ENCODE results near the gene CDKL4. TPM values are rescaled to one million over a fixed set of nuclear protein-coding genes. Genes with fewer than 3 reads are reported as not detected.

CDKL4 gene
- total RNA-seq, 5 donors from 2014 or later (not counting 1 experiment from before 2014, with no cell fraction given): 0.32 to 0.66 (median 0.39) TPM; not detected in 2

DNA sequence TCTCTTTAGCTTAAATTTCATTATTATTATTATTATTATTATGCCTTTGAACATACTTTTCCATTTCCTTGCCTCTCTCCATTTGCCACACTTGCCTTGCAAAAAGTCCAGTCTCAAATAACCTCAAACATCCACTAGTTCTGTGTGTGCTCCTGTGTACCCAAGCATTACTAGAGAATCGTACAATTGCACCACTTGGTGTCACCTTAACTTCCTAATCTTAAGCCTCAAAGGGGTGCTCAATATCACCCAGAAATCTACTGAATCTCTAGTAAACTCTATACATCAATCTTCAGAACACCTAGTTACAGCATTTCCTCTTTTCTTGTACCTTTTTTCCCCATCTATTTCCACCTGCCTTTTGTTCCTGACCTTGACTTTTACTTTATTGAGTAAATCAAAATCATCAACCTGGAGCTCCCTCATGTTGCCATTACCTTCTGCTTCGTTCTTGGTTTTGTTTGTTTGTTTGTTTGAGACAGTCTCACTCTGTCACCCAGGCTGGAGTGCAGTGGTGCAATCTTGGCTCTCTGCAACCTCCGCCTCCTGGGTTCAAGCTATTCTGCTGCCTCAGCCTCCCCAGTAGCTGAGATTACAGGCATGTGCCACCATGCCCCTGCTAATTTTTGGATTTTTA lies 110.4 kb downstream of the CDKL4 start:
- peaks cover 47 to 78% (median 58%) of the 10 kb centered on the region in 3 donors for H3K4me1 Mint-ChIP-seq
- WGBS (ENCODE audit: insufficient coverage): 90% methylated on average over 3 of the region's 3 CpGs
- Histone ChIP-seq H3K27ac (ENCODE audit: low read length) (no peak overlapping the region), H3K27me3 (replicated peaks in 1 of 2; ENCODE audit: control insufficient read depth in 2 of 2, extremely low read depth in 1 of 2, insufficient read depth in 2 of 2, low read length in 1 of 2) (no peaks in the 10 kb centered on the region), H3K4me1 (ENCODE audit: control insufficient read depth in 1 of 2, extremely low read depth in 1 of 2, insufficient read depth in 2 of 2, low read length in 2 of 2) (peaks cover 21 to 43% of the 10 kb centered on the region in 2 experiments), H3K9me3 (no peaks in the 10 kb centered on the region), H3K4me3 (ENCODE audit: control insufficient read depth in 1 of 2, extremely low read depth in 1 of 2, low read length in 1 of 2) (no peak overlapping the region), H3K36me3 (ENCODE audit: control insufficient read depth in 2 of 2, extremely low read depth in 1 of 2, insufficient read depth in 1 of 2, low read length in 1 of 2) (no peaks in the 10 kb centered on the region)
- POLR2A ChIA-PET: interaction anchor here in 1 of 2 donors (0.5 kb wide), 1 partner anchor 17 kb away, joined by 4 read pairs; no protein-coding TSS in a partner anchor
- peak overlapping the region in 1 of 2 donors; percentile 77 for H3K27ac Mint-ChIP-seq
- CTCF ChIA-PET: interaction anchor here (0.8 to 1.0 kb wide), 2 partner anchors 74 to 96 kb away, joined by 3 to 5 read pairs; no protein-coding TSS in a partner anchor
- no peaks in the 10 kb centered on the region for H3K36me3 Mint-ChIP-seq
- H3K27me3 Mint-ChIP-seq: no peaks in the 10 kb centered on the region
- no peak for ATAC-seq (replicated peaks in 1 of 4)
- no peak overlapping the region for H3K4me3 Mint-ChIP-seq
- no peak for DNase-seq
- H3K9me3 Mint-ChIP-seq: no peaks in the 10 kb centered on the region

DNA sequence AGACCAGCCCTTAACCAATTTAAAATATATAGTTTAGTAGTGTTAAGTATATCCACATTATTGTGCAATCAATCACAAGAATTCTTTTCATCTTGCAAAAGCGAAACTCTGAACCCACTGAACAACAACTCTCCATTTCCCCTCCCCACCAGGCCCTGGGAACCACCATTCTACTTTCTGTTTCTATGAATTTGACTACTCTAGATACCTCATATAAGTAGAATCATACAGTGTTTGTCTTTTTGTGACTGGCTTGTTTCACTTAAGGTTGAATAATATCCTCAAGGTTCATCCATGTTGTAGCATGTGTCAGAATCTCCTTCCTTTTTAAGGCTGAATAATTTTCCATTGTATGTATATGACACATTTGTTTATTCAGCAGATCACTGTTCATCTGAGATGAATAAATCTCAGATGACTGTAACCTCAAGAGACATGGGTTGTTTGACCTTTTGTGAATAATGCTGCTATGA lies 114.8 kb downstream of the CDKL4 start:
- H3K9me3 Mint-ChIP-seq: no peaks in the 10 kb centered on the region
- no peaks in the 10 kb centered on the region for H3K36me3 Mint-ChIP-seq
- no peaks in the 10 kb centered on the region for H3K36me3 ChIP-seq (ENCODE audit: control insufficient read depth in 2 of 2, extremely low read depth in 1 of 2, insufficient read depth in 1 of 2, low read length in 1 of 2)
- H3K27me3 ChIP-seq (replicated peaks in 1 of 2; ENCODE audit: control insufficient read depth in 2 of 2, extremely low read depth in 1 of 2, insufficient read depth in 2 of 2, low read length in 1 of 2): no peaks in the 10 kb centered on the region
- no peak overlapping the region for H3K4me3 ChIP-seq (ENCODE audit: control insufficient read depth in 1 of 2, extremely low read depth in 1 of 2, low read length in 1 of 2)
- peak overlapping the region; percentile 80 for H3K27ac ChIP-seq (ENCODE audit: low read length)
- no peaks in the 10 kb centered on the region for H3K27me3 Mint-ChIP-seq
- ChIA-PET CTCF (interaction anchor here (0.6 to 1.1 kb wide), 3 partner anchors 14 to 1733 kb away, joined by 3 to 11 read pairs (median 3); no protein-coding TSS in a partner anchor), POLR2A (interaction anchor here in 1 of 2 donors (0.9 kb wide), 1 partner anchor 15 kb away, joined by 3 read pairs; no protein-coding TSS in a partner anchor)
- peak overlapping the region; percentile 98 for H3K27ac Mint-ChIP-seq
- peak overlapping the region; percentile 21 to 60 (median 43) for H3K4me3 Mint-ChIP-seq
- no peaks in the 10 kb centered on the region for H3K9me3 ChIP-seq
- peaks cover 52 to 73% (median 60%) of the 10 kb centered on the region in 3 donors for H3K4me1 Mint-ChIP-seq
- ATAC-seq (replicated peaks in 1 of 4) (peak; percentile 44 to 52 (median 48)), DNase-seq (peak in 34 of 35 experiments; percentile 16 to 80 (median 59))
- peaks cover 19 to 28% of the 10 kb centered on the region in 2 experiments for H3K4me1 ChIP-seq (ENCODE audit: control insufficient read depth in 1 of 2, extremely low read depth in 1 of 2, insufficient read depth in 2 of 2, low read length in 2 of 2)
- no CpG with 5 or more reads among the region's 1 CpG for WGBS (ENCODE audit: insufficient coverage)

DNA sequence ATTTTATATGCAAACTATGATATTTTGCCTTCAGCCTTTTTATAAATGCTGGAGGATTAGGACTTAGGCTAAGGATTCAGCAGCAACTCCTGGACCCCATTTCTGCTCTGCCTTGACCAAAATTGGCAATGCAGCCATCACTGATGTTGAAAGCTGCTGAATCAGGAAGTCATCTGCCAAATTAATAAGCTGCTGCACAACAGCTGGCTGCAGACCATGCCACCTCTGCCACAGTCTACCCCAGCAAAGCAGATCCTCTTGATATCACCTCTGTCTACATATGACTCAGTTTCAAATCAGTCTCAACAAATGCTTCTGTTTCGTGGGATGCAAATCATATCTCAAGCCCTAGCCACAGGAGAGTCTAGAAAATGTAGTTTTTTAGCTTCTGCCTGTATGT lies 115.8 kb downstream of the CDKL4 start:
- DNase-seq (peak in 19 of 35 experiments; percentile 4 to 51 (median 20)), ATAC-seq (replicated peaks in 1 of 4) (peak in 3 of 4 experiments; percentile 21 to 31 (median 26))
- Histone ChIP-seq H3K27ac (ENCODE audit: low read length) (peak overlapping the region; percentile 80), H3K4me1 (ENCODE audit: control insufficient read depth in 1 of 2, extremely low read depth in 1 of 2, insufficient read depth in 2 of 2, low read length in 2 of 2) (peaks cover 25 to 34% of the 10 kb centered on the region in 2 experiments), H3K9me3 (no peaks in the 10 kb centered on the region), H3K4me3 (ENCODE audit: control insufficient read depth in 1 of 2, extremely low read depth in 1 of 2, low read length in 1 of 2) (no peak overlapping the region), H3K27me3 (replicated peaks in 1 of 2; ENCODE audit: control insufficient read depth in 2 of 2, extremely low read depth in 1 of 2, insufficient read depth in 2 of 2, low read length in 1 of 2) (no peaks in the 10 kb centered on the region), H3K36me3 (ENCODE audit: control insufficient read depth in 2 of 2, extremely low read depth in 1 of 2, insufficient read depth in 1 of 2, low read length in 1 of 2) (no peaks in the 10 kb centered on the region)
- Mint-ChIP-seq H3K4me3 (peak overlapping the region; percentile 4 to 41 (median 30)), H3K9me3 (no peaks in the 10 kb centered on the region), H3K27me3 (no peaks in the 10 kb centered on the region), H3K36me3 (no peaks in the 10 kb centered on the region), H3K4me1 (peaks cover 57 to 72% (median 62%) of the 10 kb centered on the region in 3 donors), H3K27ac (peak overlapping the region; percentile 98)
- ChIA-PET POLR2A (no interaction called here), CTCF (interaction anchor here in 1 of 2 donors (0.7 kb wide), 1 partner anchor 100 kb away, joined by 3 read pairs; no protein-coding TSS in a partner anchor)
- no CpG with 5 or more reads among the region's 1 CpG for WGBS (ENCODE audit: insufficient coverage)

Other genes starting within 250 kb of the CDKL4 start
- 100 to 1,000 TPM in 2 of 5 donors, 10 to 100 TPM in 3; 44.3 to 138 (median 82.9) TPM for gene SOS1, start 122.9 kb downstream of the CDKL4 start, total RNA-seq
- gene MAP4K3, start 193.3 kb upstream of the CDKL4 start, total RNA-seq: 10 to 100 TPM; 13.8 to 27.0 (median 17.4) TPM